K562 (cell line): ENCODE results near the gene CCDC88C. TPM values are rescaled to one million over a fixed set of nuclear protein-coding genes. Genes with fewer than 3 reads are reported as not detected.

Experiments used
- ATAC-seq: fragments of 200-7000 bp; cut with Tn5 transposase; 3 replicates; pipeline ENCODE4 v1.9.1; 2020; ENCODE audit warnings: moderate library complexity
- BruUV-seq: library from RNA; stranded (reverse); fragments of 400-500 nt; replicated peaks from 2 replicates; lab custom pipeline; 2021; lab: Mats Ljungman, UMichigan
- CTCF ChIA-PET: fragments of 300-600 bp; formaldehyde crosslinking; extraction: SDS; loops from one replicate; lab custom pipeline; 2021; ENCODE audit warnings: low intra/inter-chr PET ratio; lab: Yijun Ruan, JAX
- POLR2A ChIA-PET: fragments of 300-600, 350-650 bp; sonication (Branson Sonifier 250); formaldehyde crosslinking; extraction: SDS; loops from one replicate; lab custom pipeline; 2021; ENCODE audit warnings: antibody characterized with exemption, inconsistent platforms; lab: Yijun Ruan, JAX
- DNase-seq, 4 experiments: peaks; one replicate each; pipeline versions ENCODE4 v3.0.0 to v3.0.0-alpha.2; 2011 to 2018; ENCODE audit warnings: low spot score in 3 of 4, mixed read lengths in 3 of 4; ENCODE audit errors: extremely low read depth in 1 of 4
- FAIRE-seq: peaks from 2 replicates; lab custom pipeline; 2011; peaks lifted over from hg19 to GRCh38; lab: Jason Lieb, UNC
- H2AFZ ChIP-seq: 2 replicates; pipeline ENCODE4 v1.6.0; 2011; ENCODE audit warnings: low read depth, low read length, control low read depth, inconsistent platforms
- H3K27ac ChIP-seq: fragments of 200-600 bp; 3 replicates; pipeline ENCODE4 v1.8.0; 2011; ENCODE audit warnings: low read depth, mild to moderate bottlenecking, control low read depth, inconsistent platforms, low read length, moderate library complexity, mixed read lengths; ENCODE audit errors: extremely low read depth
- H3K27me3 ChIP-seq, 2 experiments: fragments of 300-600 bp in 1 of 2; 2 replicates in 1 of 2; 3 replicates in 1 of 2; pipeline versions ENCODE4 v1.6.0 to v1.8.0; 2011; ENCODE audit warnings: inconsistent platforms in 2 of 2, low read length in 2 of 2, mild to moderate bottlenecking in 1 of 2, mixed read lengths in 1 of 2, moderate library complexity in 1 of 2; ENCODE audit not compliant: control insufficient read depth in 2 of 2, insufficient read depth in 2 of 2
- H3K36me3 ChIP-seq: fragments of 300-600 bp; 3 replicates; pipeline ENCODE4 v1.8.0; 2011; ENCODE audit warnings: mild to moderate bottlenecking, low read length, inconsistent platforms; ENCODE audit not compliant: control insufficient read depth, insufficient read depth
- H3K4me1 ChIP-seq, 2 experiments: fragments of 200-600 bp in 1 of 2; replicated peaks in 1 of 2; 2 replicates in 1 of 2; 3 replicates in 1 of 2; pipeline versions ENCODE4 v1.5.1 to v1.8.0; 2011; ENCODE audit warnings: inconsistent platforms in 2 of 2, low read length in 2 of 2, mild to moderate bottlenecking in 1 of 2, mixed read lengths in 1 of 2, moderate library complexity in 1 of 2; ENCODE audit not compliant: control insufficient read depth in 2 of 2, insufficient read depth in 2 of 2
- H3K4me2 ChIP-seq: 2 replicates; pipeline ENCODE4 v1.6.1; 2011; ENCODE audit warnings: low read length, control low read depth, inconsistent platforms, mixed read lengths; ENCODE audit not compliant: insufficient read depth
- H3K4me3 ChIP-seq: fragments of 200-600 bp; sonication (generic), shearing (Covaris generic); 2 replicates; pipeline ENCODE4 v1.5.1; 2016; ENCODE audit warnings: control low read depth, inconsistent platforms
- H3K79me2 ChIP-seq: fragments of 200-600 bp; 3 replicates; pipeline ENCODE4 v1.8.0; 2011; ENCODE audit warnings: low read length, inconsistent platforms; ENCODE audit not compliant: control insufficient read depth, insufficient read depth
- H3K9ac ChIP-seq, 2 experiments: 2 replicates each; pipeline versions ENCODE4 v1.6.0 to v1.6.1; 2011; ENCODE audit warnings: low read depth in 2 of 2, low read length in 2 of 2, control low read depth in 1 of 2, inconsistent platforms in 1 of 2, mild to moderate bottlenecking in 1 of 2, mixed read lengths in 1 of 2; ENCODE audit not compliant: insufficient read depth in 1 of 2
- H3K9me1 ChIP-seq: one replicate; pipeline ENCODE4 v1.6.0; 2011; ENCODE audit warnings: inconsistent platforms, mild to moderate bottlenecking, low read length, moderate library complexity; ENCODE audit not compliant: control insufficient read depth, insufficient read depth
- H3K9me3 ChIP-seq: replicated peaks from 2 replicates; pipeline ENCODE4 v1.5.1; 2011; ENCODE audit warnings: low read depth, low read length, inconsistent platforms; ENCODE audit not compliant: control insufficient read depth, insufficient read depth
- H4K20me1 ChIP-seq: replicated peaks from 2 replicates; pipeline ENCODE4 v1.6.1; 2011; ENCODE audit warnings: low read length, inconsistent platforms, mixed read lengths; ENCODE audit not compliant: control insufficient read depth, insufficient read depth
- BCOR ChIP-seq: fragments of 450-650 bp; IDR thresholded peaks from 2 replicates; pipeline ENCODE4 v1.6.1; 2016
- CBX5 ChIP-seq: IDR thresholded peaks from 2 replicates; pipeline ENCODE4 v1.6.1; 2014; ENCODE audit warnings: low read depth, borderline replicate concordance
- RBM25 ChIP-seq: fragments of 200-400 bp; formaldehyde crosslinking; IDR thresholded peaks from 2 replicates; pipeline ENCODE4 v1.6.1; 2018; ENCODE audit warnings: low read length, low read depth, moderate library complexity; ENCODE audit not compliant: severe bottlenecking
- ZFP36 ChIP-seq: fragments of 150-350 bp; IDR thresholded peaks from 2 replicates; pipeline ENCODE4 v1.6.1; 2018; ENCODE audit warnings: low read length, low read depth; ENCODE audit not compliant: partially characterized antibody
- ZNF212 ChIP-seq: fragments of 450-650 bp; formaldehyde crosslinking; IDR thresholded peaks from 2 replicates; pipeline ENCODE4 v1.4.0; 2020; ENCODE audit warnings: mild to moderate bottlenecking
- WGBS: fragments of 100-300 bp; shearing (Covaris generic); methylation state at CpG from one replicate; pipeline ENCODE4 v1.1.6; 2016; ENCODE audit warnings: low coverage, mixed read lengths; ENCODE audit not compliant: insufficient coverage; ENCODE audit errors: missing lambda C conversion rate; 5-methylcytosine and 5-hydroxymethylcytosine counted together
- in situ Hi-C: fragments of 300-500 bp; cut with MboI; formaldehyde crosslinking; loops from 4 replicates; pipeline ENCODE4 v1.15.0; 2018; ENCODE audit warnings: inconsistent platforms, mixed read lengths
- intact Hi-C: fragments of 100-400 bp; cut with micrococcal nuclease; formaldehyde crosslinking; loops from 2 replicates; pipeline ENCODE4 v1.14.2; 2022
- polyA plus RNA-seq, 8 experiments: library from polyadenylated mRNA; depleted of rRNA in 4 of 8; stranded (reverse) in 5 of 8; unstranded in 3 of 8; fragments of >200 nt; fragmentation: Nextera tagmentation in 2 of 8; fragmentation: Illumina TruSeq in 1 of 8; extraction: Ambion mirVana in 2 of 8; extraction: Trizol in 1 of 8; gene quantifications; 2 replicates each; pipeline versions ENCODE4 v1.2.1 to v1.2.3, GENCODE V29; 2011 to 2014; ENCODE audit warnings: inconsistent platforms in 1 of 8, missing spikeins in 1 of 8
- total RNA-seq, 7 experiments: library from RNA; depleted of rRNA in 6 of 7; stranded (reverse); fragments of >200 nt in 6 of 7; fragmentation: Illumina TruSeq in 2 of 7; extraction: Trizol in 2 of 7; gene quantifications; 2 replicates each; pipeline versions ENCODE4 v1.2.1 to v1.2.3, GENCODE V29; 2011 to 2021; ENCODE audit warnings: low replicate concordance in 1 of 7

Gene CCDC88C
- total and polyA plus RNA-seq, 9 of the 15 experiments (the other 6 are each of a cell fraction or from before 2014, with no cell fraction given): 0.62 to 22.5 (median 10.7) TPM

- intact Hi-C loops: no loop called here
- in situ Hi-C loops: no loop called here
- H3K4me3 ChIP-seq: no peak overlapping the region
- ChIA-PET CTCF (no interaction called here), POLR2A (no interaction called here)
- TF ChIP-seq ZNF212 (CRISPR knock-in tag) (no peak), BCOR (0 out of 2 replicates have a peak, but pooled peaks have one; percentile 29), ZFP36 (peak; percentile 9), RBM25 (peak; percentile 26), CBX5 (no peak)
- no peak overlapping the region for H3K4me2 ChIP-seq
- no peaks in the 10 kb centered on the region for H3K9me1 ChIP-seq
- no peaks in the 10 kb centered on the region for H3K27me3 ChIP-seq
- peaks cover 53% of the 10 kb centered on the region; the same call in 2 of the 3 replicates for H3K36me3 ChIP-seq
- H3K4me1 ChIP-seq: peaks cover 0 to 4% of the 10 kb centered on the region in 2 experiments; a peak in 1 of 5 replicates
- H3K27ac ChIP-seq: no peak overlapping the region
- no peaks in the 10 kb centered on the region for H3K9me3 ChIP-seq
- no peaks in the 10 kb centered on the region for H3K79me2 ChIP-seq
- 89% methylated on average over 3 of the region's 16 CpGs for WGBS
- FAIRE-seq (no peak), DNase-seq (no peak), ATAC-seq (no peak)
- no TSS peak for BruUV-seq
- H2AFZ ChIP-seq: no peak overlapping the region
- no peaks in the 10 kb centered on the region for H4K20me1 ChIP-seq
- H3K9ac ChIP-seq: no peak overlapping the region
Measured at GRCh38 chr14:91297081-91297711, 120.4 kb downstream of the CCDC88C start.
